Suprapubic skin (tissue), 4 donors: ENCODE results near the gene PRMT1. TPM values are rescaled to one million over a fixed set of nuclear protein-coding genes. Genes with fewer than 3 reads are reported as not detected.

Experiments used
- DNase-seq, 2 donors: peaks; one replicate each; pipeline ENCODE4 v3.0.0-alpha.2; 2019; ENCODE audit warnings: low spot score in 2 of 2
- H3K27ac ChIP-seq: fragments of 200-600 bp; sonication (generic); one replicate; pipeline ENCODE4 v1.5.1; 2019
- H3K27me3 ChIP-seq: fragments of 200-600 bp; sonication (generic); one replicate; pipeline ENCODE4 v1.5.1; 2019
- H3K36me3 ChIP-seq: fragments of 200-600 bp; sonication (generic); one replicate; pipeline ENCODE4 v1.5.1; 2019
- H3K4me1 ChIP-seq: fragments of 200-600 bp; sonication (generic); one replicate; pipeline ENCODE4 v1.5.1; 2019
- H3K4me3 ChIP-seq: fragments of 200-600 bp; sonication (generic); one replicate; pipeline ENCODE4 v1.5.1; 2019; ENCODE audit warnings: mild to moderate bottlenecking
- H3K9me3 ChIP-seq: fragments of 200-600 bp; sonication (generic); one replicate; pipeline ENCODE4 v1.5.1; 2019
- CTCF ChIP-seq, 2 donors: fragments of 200-600 bp in 1 of 2; fragments of 450-650 bp in 1 of 2; sonication (generic) in 1 of 2; IDR thresholded peaks; one replicate each; pipeline ENCODE4 v1.5.1; 2016 to 2019; ENCODE audit warnings: antibody characterized with exemption in 2 of 2, mild to moderate bottlenecking in 1 of 2, moderate library complexity in 1 of 2
- EP300 ChIP-seq: sonication (generic); formaldehyde crosslinking; IDR thresholded peaks from one replicate; pipeline ENCODE4 v1.6.1; 2017; ENCODE audit warnings: antibody characterized with exemption
- POLR2A ChIP-seq, 2 donors: fragments of 450-650 bp; IDR thresholded peaks; one replicate each; pipeline ENCODE4 v1.6.1; 2017; ENCODE audit warnings: antibody characterized with exemption in 2 of 2, mild to moderate bottlenecking in 2 of 2, moderate library complexity in 2 of 2
- POLR2AphosphoS5 ChIP-seq, 3 donors: sonication (generic); formaldehyde crosslinking; IDR thresholded peaks; one replicate each; pipeline ENCODE4 v1.6.1; 2017; ENCODE audit warnings: antibody characterized with exemption in 3 of 3
- WGBS: methylation state at CpG from one replicate; pipeline ENCODE4 v1.1.5; 2018; 5-methylcytosine and 5-hydroxymethylcytosine counted together
- total RNA-seq, 4 donors: library from RNA; depleted of rRNA; stranded (reverse); fragments of >200 nt; gene quantifications; one replicate each; pipeline ENCODE4 v1.1.0, GENCODE V29; 2016

PRMT1 gene
- total RNA-seq, 4 donors from 2014 or later: 101 to 142 (median 112) TPM

- no peak for DNase-seq
- Histone ChIP-seq H3K27me3 (no peaks in the 10 kb centered on the region), H3K4me1 (peaks cover 37% of the 10 kb centered on the region), H3K27ac (no peak overlapping the region), H3K36me3 (peaks cover 53% of the 10 kb centered on the region), H3K9me3 (no peaks in the 10 kb centered on the region), H3K4me3 (no peak overlapping the region)
- TF ChIP-seq CTCF (IDR thresholded peaks at IDR 0.05) (no peak), POLR2AphosphoS5 (IDR thresholded peaks at IDR 0.05) (no peak), EP300 (no peak), POLR2A (IDR thresholded peaks at IDR 0.05) (no peak)
- WGBS: 91% methylated on average over 19 of the region's 19 CpGs
Measured at GRCh38 chr19:49681830-49682229, 4.8 kb downstream of the PRMT1 start.

- peaks cover 57% of the 10 kb centered on the region for H3K36me3 ChIP-seq
Measured at GRCh38 chr19:49682274-49682673, 5.2 kb downstream of the PRMT1 start.

GRCh38 chr19:49683814-49684250 is 6.8 kb downstream of the PRMT1 start:
- peak in 1 of 2 donors; percentile 65 for DNase-seq
- TF ChIP-seq EP300 (no peak), POLR2A (IDR thresholded peaks at IDR 0.05) (no peak), CTCF (IDR thresholded peaks at IDR 0.05) (no peak)
- H3K36me3 ChIP-seq: peaks cover 57% of the 10 kb centered on the region
- no peak overlapping the region for H3K4me3 ChIP-seq
- peaks cover 23% of the 10 kb centered on the region for H3K4me1 ChIP-seq
- 91% methylated on average over 18 of the region's 18 CpGs for WGBS
- H3K27ac ChIP-seq: no peak overlapping the region
- no peaks in the 10 kb centered on the region for H3K9me3 ChIP-seq
- no peaks in the 10 kb centered on the region for H3K27me3 ChIP-seq

More at GRCh38 chr19:49682274-49682673, 5.2 kb downstream of the PRMT1 start:
- TF ChIP-seq CTCF (IDR thresholded peaks at IDR 0.05): no peak
- no peak for TF ChIP-seq EP300
- no peak for TF ChIP-seq POLR2AphosphoS5 (IDR thresholded peaks at IDR 0.05)
- TF ChIP-seq POLR2A (IDR thresholded peaks at IDR 0.05): no peak
- Histone ChIP-seq H3K27me3 (no peaks in the 10 kb centered on the region), H3K4me3 (no peak overlapping the region), H3K27ac (no peak overlapping the region), H3K4me1 (peaks cover 37% of the 10 kb centered on the region), H3K9me3 (no peaks in the 10 kb centered on the region)
- WGBS: 90% methylated on average over 8 of the region's 8 CpGs
- no peak for DNase-seq

- Histone ChIP-seq H3K27ac (no peak overlapping the region), H3K4me1 (peaks cover 21% of the 10 kb centered on the region), H3K36me3 (peaks cover 57% of the 10 kb centered on the region), H3K9me3 (no peaks in the 10 kb centered on the region), H3K4me3 (no peak overlapping the region), H3K27me3 (no peaks in the 10 kb centered on the region)
- TF ChIP-seq CTCF (IDR thresholded peaks at IDR 0.05) (peak in 1 of 2 donors; percentile 64), POLR2AphosphoS5 (IDR thresholded peaks at IDR 0.05) (no peak)
- peak in 1 of 2 donors; percentile 77 for DNase-seq
- WGBS: 84% methylated on average over 23 of the region's 35 CpGs
Measured at GRCh38 chr19:49684251-49684982, 7.3 kb downstream of the PRMT1 start.

- Histone ChIP-seq H3K4me3 (no peak overlapping the region), H3K27ac (no peak overlapping the region), H3K36me3 (peaks cover 57% of the 10 kb centered on the region), H3K4me1 (peaks cover 21% of the 10 kb centered on the region), H3K27me3 (no peaks in the 10 kb centered on the region), H3K9me3 (no peaks in the 10 kb centered on the region)
- WGBS: 83% methylated on average over 9 of the region's 13 CpGs
- no peak for DNase-seq
- TF ChIP-seq CTCF (IDR thresholded peaks at IDR 0.05) (no peak), POLR2A (IDR thresholded peaks at IDR 0.05) (no peak), EP300 (no peak), POLR2AphosphoS5 (IDR thresholded peaks at IDR 0.05) (no peak)
Measured at GRCh38 chr19:49684983-49685553, 8.0 kb downstream of the PRMT1 start.
